HG03196 (cell line): ENCODE data around the gene HMOX2.

Experiments used
- ATAC-seq: cut with Tn5 transposase; IDR thresholded peaks from one replicate; pipeline ENCODE4 v1.9.1; 2021; ENCODE audit not compliant: unreplicated experiment

The HMOX2 gene

DNA sequence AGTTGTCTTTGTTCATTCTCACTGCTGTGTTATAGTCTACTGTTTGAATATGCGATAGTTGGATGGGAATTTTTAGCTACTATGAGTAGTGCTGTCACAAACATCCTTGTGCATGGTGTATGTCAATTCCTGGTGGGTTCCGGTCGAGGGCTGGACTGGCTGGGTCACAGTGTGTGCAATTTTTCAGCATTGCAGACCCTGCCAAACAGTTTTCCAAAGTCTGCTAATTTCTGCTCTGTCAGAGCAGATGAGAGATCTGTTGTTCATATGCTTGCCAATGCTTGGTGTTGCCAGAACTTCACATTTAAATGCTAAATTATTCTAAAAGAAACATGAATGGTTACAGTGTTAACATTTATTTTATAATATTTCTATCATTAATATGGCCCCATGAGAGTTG lies 76.3 kb downstream of the HMOX2 start:
- ATAC-seq, result no peak

DNA sequence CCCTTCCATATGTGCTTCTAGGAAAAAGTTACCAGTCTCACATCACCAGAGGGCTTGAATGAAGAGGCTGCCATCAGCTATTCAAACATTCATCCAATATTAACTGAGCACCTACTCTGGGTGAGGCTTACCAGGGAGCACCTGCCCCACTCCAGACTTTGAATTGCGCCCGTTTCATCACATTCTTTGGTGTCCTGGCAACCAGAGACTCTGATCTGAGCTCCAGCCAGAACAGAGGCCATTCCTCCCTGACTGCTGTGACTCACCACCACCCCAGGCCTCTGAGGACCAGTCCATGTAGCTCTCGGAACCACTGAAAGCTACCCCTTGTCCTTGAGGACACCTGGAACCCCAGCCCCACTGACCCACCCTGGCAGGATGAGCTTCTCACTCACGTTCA lies 79.9 kb downstream of the HMOX2 start, which contains the start of gene C16orf96:
Gene C16orf96, plus strand, starts transcription at position 229 of the 400 bp plus-strand sequence. Its CDS starts 150 bp downstream, at position 379.
- ATAC-seq, result no peak

DNA sequence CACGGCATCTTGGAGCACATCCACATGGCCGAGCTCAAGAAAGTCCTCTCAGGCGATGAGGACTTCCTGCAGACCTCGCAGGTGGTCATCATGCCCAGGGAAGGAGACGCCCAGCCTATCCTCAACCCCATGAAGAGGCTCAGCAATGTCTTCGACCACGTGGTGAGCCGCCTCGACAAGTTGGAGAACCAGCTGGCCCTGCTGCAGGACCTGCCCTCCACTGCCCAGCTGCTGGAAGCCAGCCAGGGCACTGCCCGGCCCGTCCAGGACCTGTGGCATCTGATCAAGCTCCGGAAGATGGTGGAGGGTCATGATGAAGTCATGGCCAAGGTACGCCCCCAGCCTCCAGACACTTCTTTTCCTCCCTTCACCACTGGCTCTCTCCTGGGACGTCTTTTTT lies 80.4 kb downstream of the HMOX2 start:
- ATAC-seq, result no peak

DNA sequence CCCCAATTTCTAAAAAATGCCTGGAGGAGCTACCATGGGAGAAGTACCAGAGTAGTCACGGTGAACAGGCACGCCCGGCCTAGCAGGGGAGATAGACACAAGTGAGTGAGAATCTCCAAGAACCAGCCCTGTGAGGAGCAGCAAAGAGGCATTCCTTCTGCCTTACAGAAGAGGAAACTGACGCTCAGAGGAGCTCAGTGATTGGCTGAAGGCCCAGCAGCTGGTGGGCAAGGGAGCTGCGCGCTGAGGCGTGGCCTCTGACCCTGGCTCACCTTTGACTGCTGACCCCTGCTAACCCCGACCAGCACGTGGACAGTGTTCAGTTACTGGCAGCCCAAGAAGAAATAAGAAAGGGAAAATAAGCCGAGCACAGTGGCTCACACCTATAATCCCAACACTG lies 81.8 kb downstream of the HMOX2 start:
- no peak for ATAC-seq
